ENCODE data around the gene FEZF1. TPM values are rescaled to one million over a fixed set of nuclear protein-coding genes. Genes with fewer than 3 reads are reported as not detected.

FEZF1 gene
- total RNA-seq, 4 donors from 2014 or later, result not detected

DNA sequence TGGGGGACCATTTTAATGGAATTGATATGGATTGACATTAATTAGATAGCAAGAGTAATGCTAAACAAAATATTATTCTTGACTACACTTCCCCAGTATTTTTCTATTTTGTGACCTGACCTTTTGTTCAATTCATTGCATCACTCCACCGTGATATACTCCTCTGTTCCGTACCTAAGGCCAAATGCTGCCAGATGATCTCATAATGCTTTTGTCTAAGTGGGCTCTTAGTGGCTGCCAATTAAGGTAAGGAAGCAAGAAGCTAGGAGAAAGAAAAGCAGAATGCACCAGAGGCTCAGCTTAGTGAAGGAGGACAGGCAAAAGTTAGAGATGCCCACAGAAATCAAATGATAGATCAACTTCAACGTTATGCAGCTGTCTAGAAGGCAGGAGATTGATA lies 36.4 kb downstream of the FEZF1 start:
- H3K27ac ChIP-seq, result no peak overlapping the region
- no peak overlapping the region for H3K4me3 ChIP-seq
- TF ChIP-seq, protein P1, sequence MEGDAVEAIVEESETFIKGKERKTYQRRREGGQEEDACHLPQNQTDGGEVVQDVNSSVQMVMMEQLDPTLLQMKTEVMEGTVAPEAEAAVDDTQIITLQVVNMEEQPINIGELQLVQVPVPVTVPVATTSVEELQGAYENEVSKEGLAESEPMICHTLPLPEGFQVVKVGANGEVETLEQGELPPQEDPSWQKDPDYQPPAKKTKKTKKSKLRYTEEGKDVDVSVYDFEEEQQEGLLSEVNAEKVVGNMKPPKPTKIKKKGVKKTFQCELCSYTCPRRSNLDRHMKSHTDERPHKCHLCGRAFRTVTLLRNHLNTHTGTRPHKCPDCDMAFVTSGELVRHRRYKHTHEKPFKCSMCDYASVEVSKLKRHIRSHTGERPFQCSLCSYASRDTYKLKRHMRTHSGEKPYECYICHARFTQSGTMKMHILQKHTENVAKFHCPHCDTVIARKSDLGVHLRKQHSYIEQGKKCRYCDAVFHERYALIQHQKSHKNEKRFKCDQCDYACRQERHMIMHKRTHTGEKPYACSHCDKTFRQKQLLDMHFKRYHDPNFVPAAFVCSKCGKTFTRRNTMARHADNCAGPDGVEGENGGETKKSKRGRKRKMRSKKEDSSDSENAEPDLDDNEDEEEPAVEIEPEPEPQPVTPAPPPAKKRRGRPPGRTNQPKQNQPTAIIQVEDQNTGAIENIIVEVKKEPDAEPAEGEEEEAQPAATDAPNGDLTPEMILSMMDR (IDR thresholded peaks at IDR 0.05), result no peak
- TF ChIP-seq POLR2A (IDR thresholded peaks at IDR 0.05), result no peak
- DNase-seq, result no peak
- H3K27me3 ChIP-seq, result no peaks in the 10 kb centered on the region
- H3K4me1 ChIP-seq, result no peaks in the 10 kb centered on the region
- no peaks in the 10 kb centered on the region for H3K36me3 ChIP-seq
- H3K9me3 ChIP-seq, result no peaks in the 10 kb centered on the region

DNA sequence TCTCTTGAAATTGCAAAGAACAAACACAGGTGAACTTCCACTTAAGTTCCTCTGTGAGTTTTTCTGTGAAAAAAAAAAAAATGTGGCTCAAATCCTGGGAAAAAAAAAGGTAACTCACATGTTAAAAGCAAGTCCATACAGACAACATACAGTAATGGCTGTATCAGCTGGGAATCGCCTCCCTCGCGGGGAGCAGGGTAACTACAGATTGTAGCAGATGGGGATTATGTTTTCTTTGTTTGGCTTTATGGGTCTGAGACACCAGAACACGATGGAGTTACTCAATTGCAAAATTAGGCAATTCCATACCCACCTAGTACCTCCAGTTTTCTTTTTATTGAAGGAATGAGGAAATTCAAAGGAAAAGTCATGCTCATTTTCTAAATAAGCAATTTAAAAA lies 42.3 kb downstream of the FEZF1 start:
- DNase-seq, result no peak
- Histone ChIP-seq H3K36me3 (no peaks in the 10 kb centered on the region), H3K27me3 (no peaks in the 10 kb centered on the region), H3K4me3 (no peak overlapping the region), H3K4me1 (no peaks in the 10 kb centered on the region), H3K27ac (no peak overlapping the region), H3K9me3 (no peaks in the 10 kb centered on the region)
- TF ChIP-seq, protein P1 (IDR thresholded peaks at IDR 0.05), result no peak
- TF ChIP-seq POLR2A (IDR thresholded peaks at IDR 0.05), result no peak

- no peak overlapping the region for H3K27ac ChIP-seq
- DNase-seq, result no peak
- no peak for TF ChIP-seq POLR2A (IDR thresholded peaks at IDR 0.05)
- TF ChIP-seq, protein P1 (IDR thresholded peaks at IDR 0.05), result no peak
- H3K4me1 ChIP-seq, result no peaks in the 10 kb centered on the region
- no peaks in the 10 kb centered on the region for H3K27me3 ChIP-seq
- no peaks in the 10 kb centered on the region for H3K36me3 ChIP-seq
- H3K4me3 ChIP-seq, result no peak overlapping the region
- H3K9me3 ChIP-seq, result no peaks in the 10 kb centered on the region
These were observed 43.1 kb downstream of the FEZF1 start for GRCh38 chr7:122261442-122261841.

DNA sequence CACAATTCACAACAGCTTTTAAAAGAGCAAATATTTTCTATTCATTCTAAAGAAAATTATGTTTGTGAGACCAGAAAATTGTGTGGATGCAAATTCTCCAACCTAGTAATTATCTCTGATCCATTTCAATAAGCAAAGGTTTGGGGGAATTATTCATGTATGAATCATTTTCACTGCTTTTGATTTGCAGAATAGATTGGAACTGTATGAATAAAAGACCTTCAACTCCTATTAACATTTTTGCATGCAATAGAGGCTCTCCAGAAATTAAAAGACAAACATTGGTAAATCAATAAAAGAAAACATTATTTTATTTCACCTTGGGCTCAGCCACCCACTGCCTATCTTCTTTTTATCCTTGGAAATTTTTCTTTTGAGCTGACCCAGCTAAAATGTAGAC lies 43.5 kb downstream of the FEZF1 start:
- DNase-seq, result no peak
- no peaks in the 10 kb centered on the region for H3K36me3 ChIP-seq
- no peak overlapping the region for H3K4me3 ChIP-seq
- H3K27ac ChIP-seq, result no peak overlapping the region
- TF ChIP-seq, protein P1 (IDR thresholded peaks at IDR 0.05), result no peak
- TF ChIP-seq POLR2A (IDR thresholded peaks at IDR 0.05), result no peak
- no peaks in the 10 kb centered on the region for H3K4me1 ChIP-seq
- no peaks in the 10 kb centered on the region for H3K9me3 ChIP-seq
- H3K27me3 ChIP-seq, result no peaks in the 10 kb centered on the region

DNA sequence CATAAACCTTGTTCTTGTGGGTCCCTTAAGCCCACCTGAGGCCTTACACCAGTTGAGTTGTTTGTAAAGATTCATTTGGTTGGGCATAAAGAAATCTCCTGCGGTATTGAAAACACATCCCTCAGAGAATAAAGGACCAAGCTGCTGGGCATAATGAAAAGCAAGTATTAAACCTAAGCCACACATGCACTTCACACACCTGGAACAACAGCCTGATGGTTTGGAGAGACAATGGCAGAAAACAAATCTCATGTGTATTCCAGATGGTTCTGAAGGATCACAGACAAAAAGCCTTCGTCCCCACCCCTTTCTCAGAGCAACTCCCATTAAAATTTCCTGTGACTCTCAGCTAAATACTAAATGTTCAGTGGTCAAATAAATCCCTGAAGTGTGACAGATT lies 44.2 kb downstream of the FEZF1 start:
- Histone ChIP-seq H3K27ac (no peak overlapping the region), H3K4me3 (no peak overlapping the region), H3K27me3 (no peaks in the 10 kb centered on the region), H3K4me1 (no peaks in the 10 kb centered on the region), H3K36me3 (no peaks in the 10 kb centered on the region), H3K9me3 (no peaks in the 10 kb centered on the region)
- DNase-seq, result no peak
- TF ChIP-seq POLR2A (IDR thresholded peaks at IDR 0.05), result no peak

GRCh38 chr7:122258971-122259370 lies 45.6 kb downstream of the FEZF1 start:
- no peaks in the 10 kb centered on the region for H3K36me3 ChIP-seq
- H3K9me3 ChIP-seq, result no peaks in the 10 kb centered on the region
- no peak for DNase-seq
- no peaks in the 10 kb centered on the region for H3K27me3 ChIP-seq
- TF ChIP-seq POLR2A (IDR thresholded peaks at IDR 0.05), result no peak
- no peak overlapping the region for H3K27ac ChIP-seq
- H3K4me1 ChIP-seq, result no peaks in the 10 kb centered on the region
- no peak overlapping the region for H3K4me3 ChIP-seq

DNA sequence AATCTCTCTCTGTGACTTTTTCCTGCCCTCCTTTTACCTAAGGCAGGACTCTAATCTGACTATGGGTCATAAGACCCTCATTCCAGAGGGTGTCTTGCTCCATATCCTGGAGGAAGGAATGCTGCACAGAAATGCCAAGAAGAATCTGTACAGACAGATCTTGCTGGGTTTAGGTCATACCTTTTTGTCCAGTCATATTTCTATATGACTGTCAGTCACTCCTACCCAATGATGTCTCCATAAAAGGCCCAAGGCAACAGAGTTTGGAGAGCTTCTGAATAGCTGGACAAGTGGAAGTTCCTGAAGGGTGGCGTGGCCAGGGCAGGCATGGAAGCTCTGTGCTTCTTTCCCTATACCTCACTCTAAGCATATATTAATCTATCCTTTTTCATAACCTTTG lies 47.5 kb downstream of the FEZF1 start:
- no peak for TF ChIP-seq POLR2A (IDR thresholded peaks at IDR 0.05)
- TF ChIP-seq, protein P1 (IDR thresholded peaks at IDR 0.05), result no peak
- H3K9me3 ChIP-seq, result no peaks in the 10 kb centered on the region
- DNase-seq, result no peak

More for the DNA sequence above, 47.5 kb downstream of the FEZF1 start:
- no peaks in the 10 kb centered on the region for H3K4me1 ChIP-seq
- no peak overlapping the region for H3K27ac ChIP-seq
- no peaks in the 10 kb centered on the region for H3K27me3 ChIP-seq
- no peak overlapping the region for H3K4me3 ChIP-seq
- no peaks in the 10 kb centered on the region for H3K36me3 ChIP-seq
